ENCODE results near the gene LCN1. TPM values are rescaled to one million over a fixed set of nuclear protein-coding genes. Genes with fewer than 3 reads are reported as not detected.

The LCN1 gene
- total and polyA plus RNA-seq, 2 donors (not counting 3 experiments of a cell fraction or from before 2014, with no cell fraction given) = not detected

- BruUV-seq (replicated peaks) = no TSS peak
- Histone ChIP-seq H3K36me3 (ENCODE audit: control insufficient read depth in 2 of 2, extremely low read depth in 1 of 2, insufficient read depth in 2 of 2, low read length in 2 of 2) (no peaks in the 10 kb centered on the region), H3K9ac (replicated peaks; ENCODE audit: extremely low read depth, insufficient read depth, low read length) (no peak overlapping the region), H3K4me1 (ENCODE audit: control insufficient read depth, extremely low read depth, insufficient read depth, low read length) (no peaks in the 10 kb centered on the region), H4K20me1 (replicated peaks; ENCODE audit: control insufficient read depth, extremely low read depth, insufficient read depth, low read length) (no peaks in the 10 kb centered on the region), H3K9me3 (replicated peaks; ENCODE audit: control insufficient read depth, insufficient read depth, low read length) (no peaks in the 10 kb centered on the region), H3K4me3 (replicated peaks in 1 of 3; ENCODE audit: insufficient read depth in 1 of 3, low read depth in 1 of 3, low read length in 3 of 3) (no peak overlapping the region), H3K4me2 (ENCODE audit: insufficient read depth, low read length) (no peak overlapping the region), H3K9me1 (replicated peaks; ENCODE audit: control insufficient read depth, extremely low read depth, insufficient read depth, low read length) (no peaks in the 10 kb centered on the region), H2AFZ (ENCODE audit: low read depth, low read length) (no peak overlapping the region), H3K27ac (ENCODE audit: insufficient read depth, low read depth, low read length) (no peak overlapping the region), H3K79me2 (ENCODE audit: control insufficient read depth, insufficient read depth, low read length) (no peaks in the 10 kb centered on the region), H3K27me3 (ENCODE audit: control insufficient read depth in 2 of 2, insufficient read depth in 2 of 2, low read length in 2 of 2) (no peaks in the 10 kb centered on the region)
- POLR2A ChIA-PET = no interaction called here
- intact Hi-C loops (cut with micrococcal nuclease) = no loop called here
- DNase-seq (ENCODE audit: low read depth, low spot score) = no peak
- no peak for FAIRE-seq
- TF ChIP-seq JUN (IDR thresholded peaks at IDR 0.05; ENCODE audit: borderline replicate concordance, insufficient read depth, insufficient read length, low read depth) = no peak
- no peak for TF ChIP-seq MAX (IDR thresholded peaks at IDR 0.05; ENCODE audit: insufficient read depth, insufficient read length)
- no peak for TF ChIP-seq POLR2A (IDR thresholded peaks at IDR 0.05; ENCODE audit: low read depth, low read length)
- no peak for TF ChIP-seq EZH2 (IDR thresholded peaks at IDR 0.05; ENCODE audit: borderline replicate concordance, low read depth, low read length, severe bottlenecking)
- TF ChIP-seq GATA2 (IDR thresholded peaks at IDR 0.05; ENCODE audit: insufficient read depth, insufficient read length, low read depth, low read length) = no peak
- TF ChIP-seq POLR2AphosphoS5 (IDR thresholded peaks at IDR 0.05; ENCODE audit: insufficient read depth, low read depth, low read length) = no peak
- no peak for TF ChIP-seq FOS (IDR thresholded peaks at IDR 0.05; ENCODE audit: borderline replicate concordance, insufficient read depth, low read length)
- CTCF ChIA-PET = no interaction called here
- dilution Hi-C loops (cut with MboI; ENCODE audit: extremely low pct_ligation_motif_present, low sequenced_read_pairs) = no loop called here
These were observed 34.0 kb downstream of the LCN1 start for GRCh38 chr9:135555203-135555602.

- no peaks in the 10 kb centered on the region for H4K20me1 ChIP-seq (replicated peaks; ENCODE audit: control insufficient read depth, extremely low read depth, insufficient read depth, low read length)
- no peak overlapping the region for H2AFZ ChIP-seq (ENCODE audit: low read depth, low read length)
- dilution Hi-C loops (cut with MboI; ENCODE audit: extremely low pct_ligation_motif_present, low sequenced_read_pairs) = no loop called here
- no peaks in the 10 kb centered on the region for H3K4me1 ChIP-seq (ENCODE audit: control insufficient read depth, extremely low read depth, insufficient read depth, low read length)
- H3K36me3 ChIP-seq (ENCODE audit: control insufficient read depth in 2 of 2, extremely low read depth in 1 of 2, insufficient read depth in 2 of 2, low read length in 2 of 2) = no peaks in the 10 kb centered on the region
- no peaks in the 10 kb centered on the region for H3K9me1 ChIP-seq (replicated peaks; ENCODE audit: control insufficient read depth, extremely low read depth, insufficient read depth, low read length)
- POLR2A ChIA-PET = no interaction called here
- TF ChIP-seq POLR2A (IDR thresholded peaks at IDR 0.05; ENCODE audit: low read depth, low read length) (no peak), EZH2 (IDR thresholded peaks at IDR 0.05; ENCODE audit: borderline replicate concordance, low read depth, low read length, severe bottlenecking) (no peak), GATA2 (IDR thresholded peaks at IDR 0.05; ENCODE audit: insufficient read depth, insufficient read length, low read depth, low read length) (no peak), MYC (IDR thresholded peaks at IDR 0.05; ENCODE audit: low read depth, low read length) (no peak), POLR2AphosphoS5 (IDR thresholded peaks at IDR 0.05; ENCODE audit: insufficient read depth, low read depth, low read length) (no peak), MAX (IDR thresholded peaks at IDR 0.05; ENCODE audit: insufficient read depth, insufficient read length) (no peak), FOS (IDR thresholded peaks at IDR 0.05; ENCODE audit: borderline replicate concordance, insufficient read depth, low read length) (no peak), JUN (IDR thresholded peaks at IDR 0.05; ENCODE audit: borderline replicate concordance, insufficient read depth, insufficient read length, low read depth) (no peak), CTCF (IDR thresholded peaks at IDR 0.05; ENCODE audit: extremely low read depth in 1 of 2, insufficient read depth in 1 of 2, low read depth in 1 of 2, low read length in 2 of 2) (no peak)
- intact Hi-C loops (cut with micrococcal nuclease) = no loop called here
- H3K9me3 ChIP-seq (replicated peaks; ENCODE audit: control insufficient read depth, insufficient read depth, low read length) = no peaks in the 10 kb centered on the region
- H3K4me3 ChIP-seq (replicated peaks in 1 of 3; ENCODE audit: insufficient read depth in 1 of 3, low read depth in 1 of 3, low read length in 3 of 3) = no peak overlapping the region
- DNase-seq (ENCODE audit: low read depth, low spot score) (no peak), FAIRE-seq (no peak)
- H3K27ac ChIP-seq (ENCODE audit: insufficient read depth, low read depth, low read length) = no peak overlapping the region
- H3K79me2 ChIP-seq (ENCODE audit: control insufficient read depth, insufficient read depth, low read length) = no peaks in the 10 kb centered on the region
- no peak overlapping the region for H3K9ac ChIP-seq (replicated peaks; ENCODE audit: extremely low read depth, insufficient read depth, low read length)
- BruUV-seq (replicated peaks) = no TSS peak
- no peaks in the 10 kb centered on the region for H3K27me3 ChIP-seq (ENCODE audit: control insufficient read depth in 2 of 2, insufficient read depth in 2 of 2, low read length in 2 of 2)
- H3K4me2 ChIP-seq (ENCODE audit: insufficient read depth, low read length) = no peak overlapping the region
- CTCF ChIA-PET = interaction anchor here (2.4 kb wide), 1 partner anchor 10 kb away, joined by 8 read pairs; no protein-coding TSS in a partner anchor
These were observed 34.7 kb downstream of the LCN1 start for GRCh38 chr9:135555910-135556309.
